AG04449 (cell line): Measurements from ENCODE around the gene RAB36.

ENCODE experiments used
- CTCF ChIA-PET: fragments of 350-600 bp; formaldehyde crosslinking; extraction: SDS; loops from one replicate; lab custom pipeline; 2021; ENCODE audit warnings: antibody characterized with exemption; lab: Yijun Ruan, JAX
- POLR2A ChIA-PET: fragments of 400-600, 350-600 bp; formaldehyde crosslinking; extraction: SDS; loops from one replicate; lab custom pipeline; 2020; ENCODE audit warnings: antibody characterized with exemption, inconsistent platforms; lab: Yijun Ruan, JAX
- DNase-seq: peaks from one replicate; pipeline ENCODE4 v3.0.0-alpha.2; 2010; ENCODE audit warnings: low read depth, low spot score
- H3K4me3 ChIP-seq: 2 replicates; pipeline ENCODE4 v1.5.1; 2011; ENCODE audit warnings: low read depth, mild to moderate bottlenecking, control low read depth, low read length
- TF ChIP-seq, protein P1 (sequence below): IDR thresholded peaks from one replicate; pipeline ENCODE4 v1.5.1; 2011; ENCODE audit warnings: mild to moderate bottlenecking, moderate library complexity, low read length, control low read depth, inconsistent platforms; ENCODE audit not compliant: insufficient read depth; ENCODE audit errors: missing control alignments

Gene RAB36

DNA sequence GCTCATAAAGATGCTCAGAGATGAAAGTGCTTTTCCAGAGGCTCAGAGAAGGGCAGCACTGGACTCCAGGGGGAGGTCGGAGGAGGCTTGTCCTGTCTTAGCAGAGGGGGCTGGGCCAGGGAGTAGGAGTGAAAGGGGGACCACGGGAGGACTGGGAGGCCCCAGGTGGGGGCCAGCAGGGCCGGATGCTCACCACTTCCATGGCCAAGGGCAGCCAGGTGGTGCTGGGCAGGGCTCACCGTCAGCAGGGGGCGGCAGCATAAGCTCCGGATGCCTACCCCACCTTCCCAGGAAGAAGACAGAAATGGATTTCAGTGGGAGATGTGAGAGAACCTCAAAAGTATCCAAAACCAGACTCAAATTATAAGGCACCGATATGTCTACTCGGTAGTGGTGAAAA, 11.0 kb downstream of the RAB36 start:
- no peak for DNase-seq
- CTCF ChIA-PET, result interaction anchor here (0.7 to 3.5 kb wide), 10 partner anchors 10 to 229 kb away, joined by 3 to 16 read pairs (median 4); partner anchors contain the start of gene RAB36
- POLR2A ChIA-PET, result no interaction called here
- H3K4me3 ChIP-seq, result no peak overlapping the region
- TF ChIP-seq, protein P1, sequence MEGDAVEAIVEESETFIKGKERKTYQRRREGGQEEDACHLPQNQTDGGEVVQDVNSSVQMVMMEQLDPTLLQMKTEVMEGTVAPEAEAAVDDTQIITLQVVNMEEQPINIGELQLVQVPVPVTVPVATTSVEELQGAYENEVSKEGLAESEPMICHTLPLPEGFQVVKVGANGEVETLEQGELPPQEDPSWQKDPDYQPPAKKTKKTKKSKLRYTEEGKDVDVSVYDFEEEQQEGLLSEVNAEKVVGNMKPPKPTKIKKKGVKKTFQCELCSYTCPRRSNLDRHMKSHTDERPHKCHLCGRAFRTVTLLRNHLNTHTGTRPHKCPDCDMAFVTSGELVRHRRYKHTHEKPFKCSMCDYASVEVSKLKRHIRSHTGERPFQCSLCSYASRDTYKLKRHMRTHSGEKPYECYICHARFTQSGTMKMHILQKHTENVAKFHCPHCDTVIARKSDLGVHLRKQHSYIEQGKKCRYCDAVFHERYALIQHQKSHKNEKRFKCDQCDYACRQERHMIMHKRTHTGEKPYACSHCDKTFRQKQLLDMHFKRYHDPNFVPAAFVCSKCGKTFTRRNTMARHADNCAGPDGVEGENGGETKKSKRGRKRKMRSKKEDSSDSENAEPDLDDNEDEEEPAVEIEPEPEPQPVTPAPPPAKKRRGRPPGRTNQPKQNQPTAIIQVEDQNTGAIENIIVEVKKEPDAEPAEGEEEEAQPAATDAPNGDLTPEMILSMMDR, result peak; percentile 1

DNA sequence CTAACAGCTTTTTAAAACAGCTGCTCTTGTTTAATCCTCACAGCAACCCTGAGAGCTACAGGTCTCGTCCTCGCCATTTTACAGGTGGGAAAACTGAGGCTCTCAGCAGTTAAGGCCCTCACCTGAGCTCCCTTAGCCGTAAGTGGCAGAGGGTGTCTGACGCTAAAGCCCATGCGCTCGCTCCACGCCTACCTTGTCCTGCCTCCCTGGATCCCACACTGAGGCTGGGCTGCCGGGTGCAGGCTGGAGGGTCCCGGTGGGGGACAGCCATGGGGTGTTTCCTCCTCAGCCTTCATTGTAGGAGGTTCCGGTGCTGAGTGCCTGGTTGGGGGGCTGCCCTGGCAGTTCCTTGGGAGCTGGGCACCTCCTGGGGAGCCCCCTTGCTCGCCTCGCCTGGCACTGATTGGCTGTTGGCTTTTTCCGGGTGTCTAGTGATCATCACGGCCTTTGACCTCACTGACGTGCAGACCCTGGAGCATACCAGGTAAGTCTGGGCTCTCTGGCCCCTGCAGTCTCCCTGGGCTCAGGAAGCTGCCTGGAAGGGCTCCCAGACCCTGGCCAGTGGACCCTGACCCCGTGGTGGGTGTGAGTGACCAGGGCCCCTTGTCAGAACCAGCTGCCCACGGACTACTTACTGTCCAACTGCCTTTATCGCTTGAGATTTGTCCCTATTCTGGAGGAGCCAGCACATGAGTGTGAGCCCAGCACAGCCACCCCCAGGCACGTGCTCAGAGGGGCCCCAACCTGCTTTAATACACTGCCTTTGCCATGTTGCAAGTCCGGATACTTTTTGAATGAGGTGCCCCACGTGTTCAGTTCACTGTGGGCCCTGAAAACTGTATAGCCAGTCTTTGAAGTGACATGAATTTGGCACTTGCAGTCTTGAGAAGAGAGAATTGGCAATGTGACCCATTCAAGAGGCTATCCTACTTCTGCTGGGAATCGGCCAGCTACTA, 12.6 kb downstream of the RAB36 start:
- ChIA-PET CTCF (interaction anchor here (1.0 to 3.5 kb wide), 9 partner anchors 13 to 124 kb away, joined by 3 to 16 read pairs (median 4); partner anchors contain the start of gene RAB36), POLR2A (interaction anchor here (0.6 kb wide), 1 partner anchor 650 kb away, joined by 3 read pairs; no protein-coding TSS in a partner anchor)
- DNase-seq, result no peak
- TF ChIP-seq, protein P1, result no peak
- H3K4me3 ChIP-seq, result no peak overlapping the region

DNA sequence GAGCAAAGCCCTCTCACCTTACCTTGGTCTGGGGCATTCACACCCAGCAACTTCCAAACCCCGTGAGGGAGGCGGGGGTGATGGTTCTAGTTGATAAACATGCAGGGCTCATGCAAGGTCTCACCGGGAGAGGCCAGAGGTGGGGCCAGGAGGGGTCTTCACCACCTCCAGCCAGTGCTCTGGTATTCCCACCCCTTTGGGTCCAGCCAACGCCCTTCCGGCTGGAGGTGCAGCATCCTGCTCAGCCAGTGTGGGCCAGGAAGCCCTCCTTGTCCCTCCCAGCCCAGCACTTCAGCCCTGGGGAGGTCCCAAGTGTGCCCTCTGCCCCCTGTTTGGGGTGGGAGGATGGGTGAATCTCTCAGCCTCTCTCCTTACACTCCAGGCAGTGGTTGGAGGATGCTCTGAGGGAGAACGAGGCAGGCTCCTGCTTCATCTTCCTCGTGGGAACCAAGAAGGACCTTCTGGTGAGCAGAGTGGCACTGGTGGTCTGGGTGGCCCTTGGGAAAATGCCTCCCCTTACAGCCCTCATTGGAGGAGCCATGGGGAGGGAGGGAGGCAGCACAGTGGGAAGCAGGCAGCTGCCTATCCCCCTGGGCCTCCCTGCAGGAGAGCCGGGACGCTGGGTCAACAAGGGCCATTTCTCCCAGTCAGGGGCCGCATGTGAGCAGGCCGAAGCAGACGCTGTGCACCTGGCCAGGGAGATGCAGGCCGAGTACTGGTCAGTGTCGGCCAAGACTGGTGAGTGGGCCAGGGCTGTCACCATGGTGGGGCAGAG, 13.4 kb downstream of the RAB36 start:
- ChIA-PET POLR2A (no interaction called here), CTCF (interaction anchor here (1.2 to 1.3 kb wide), 2 partner anchors 14 to 111 kb away, joined by 3 read pairs; no protein-coding TSS in a partner anchor)
- DNase-seq, result no peak
- TF ChIP-seq, protein P1, result no peak
- H3K4me3 ChIP-seq, result no peak overlapping the region

DNA sequence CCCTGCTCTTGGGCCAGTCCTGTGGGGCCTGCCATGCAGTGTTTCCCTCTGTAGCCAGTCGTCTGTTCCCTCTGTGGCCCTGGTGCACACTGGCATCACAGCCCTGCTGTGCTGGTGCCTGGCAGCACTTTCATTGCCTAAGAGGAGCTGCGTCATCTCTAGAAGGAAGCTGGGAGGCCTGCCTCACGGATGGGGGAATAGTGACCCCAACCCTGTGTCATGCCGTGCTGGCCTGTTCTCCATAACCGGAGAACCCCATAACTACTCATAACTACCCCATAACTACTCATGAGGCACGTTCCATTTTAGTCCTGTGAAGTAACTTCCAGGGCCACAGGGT, 14.0 kb downstream of the RAB36 start:
- H3K4me3 ChIP-seq, result no peak overlapping the region
- no peak for DNase-seq
- ChIA-PET POLR2A (no interaction called here), CTCF (interaction anchor here (1.2 kb wide), 1 partner anchor 13 kb away, joined by 3 read pairs; no protein-coding TSS in a partner anchor)
- TF ChIP-seq, protein P1, result no peak

DNA sequence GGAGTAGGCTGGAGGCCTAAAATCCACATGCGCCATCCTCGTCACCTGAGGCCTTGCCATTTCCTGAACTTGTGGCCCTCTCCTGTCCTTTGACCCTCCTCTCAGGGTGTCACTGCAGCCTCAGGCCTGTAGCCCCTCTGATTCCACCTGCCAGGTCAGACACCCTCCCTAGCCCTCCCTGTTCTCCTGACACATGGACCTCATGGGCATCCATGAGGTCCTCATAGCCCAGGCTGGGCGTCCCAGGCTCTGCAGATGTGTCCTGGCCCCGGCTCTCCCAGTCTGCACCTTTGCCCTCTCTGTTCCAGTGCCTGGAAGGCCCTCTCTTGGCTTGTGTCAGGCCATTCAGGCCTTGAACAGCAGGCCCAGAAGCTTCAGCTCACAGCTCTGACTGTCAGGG, 15.8 kb downstream of the RAB36 start:
- no peak overlapping the region for H3K4me3 ChIP-seq
- ChIA-PET CTCF (interaction anchor here (9.5 kb wide), 1 partner anchor 15 kb away, joined by 87 read pairs; the partner anchor contains the start of gene BCR), POLR2A (no interaction called here)
- TF ChIP-seq, protein P1, result no peak
- no peak for DNase-seq

DNA sequence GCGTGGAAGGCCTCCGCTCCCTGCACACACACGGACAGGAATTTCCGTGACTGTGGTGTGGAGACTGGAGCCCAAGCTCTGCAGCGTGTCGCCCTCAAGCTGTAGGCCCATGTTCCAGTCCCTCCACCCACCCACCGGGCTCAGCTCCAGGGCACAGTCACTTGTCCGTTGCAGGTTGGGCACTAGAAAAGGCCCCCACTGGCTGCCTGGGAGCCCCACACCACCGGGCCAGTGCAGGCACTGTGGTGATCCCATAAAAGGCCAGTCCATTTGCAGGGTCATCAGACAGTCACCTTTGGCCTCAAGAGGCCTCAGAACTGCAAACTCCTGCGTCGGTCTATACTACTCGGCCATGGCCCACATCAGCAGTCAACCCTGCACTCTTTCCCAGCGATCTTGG, 16.3 kb downstream of the RAB36 start:
- DNase-seq, result no peak
- TF ChIP-seq, protein P1, result no peak

More for the DNA sequence above, 16.3 kb downstream of the RAB36 start:
- ChIA-PET CTCF (interaction anchor here (9.5 kb wide), 1 partner anchor 14 kb away, joined by 87 read pairs; the partner anchor contains the start of gene BCR), POLR2A (no interaction called here)
- no peak overlapping the region for H3K4me3 ChIP-seq
